GM12874 (cell line): ENCODE data around the gene AQP11.

Experiments
- TF ChIP-seq, protein P1 (sequence below): IDR thresholded peaks from 2 replicates; pipeline ENCODE4 v1.5.1; 2011; ENCODE audit warnings: low read depth, mild to moderate bottlenecking, control low read depth, low read length, moderate library complexity; ENCODE audit not compliant: insufficient read depth

Gene AQP11

DNA sequence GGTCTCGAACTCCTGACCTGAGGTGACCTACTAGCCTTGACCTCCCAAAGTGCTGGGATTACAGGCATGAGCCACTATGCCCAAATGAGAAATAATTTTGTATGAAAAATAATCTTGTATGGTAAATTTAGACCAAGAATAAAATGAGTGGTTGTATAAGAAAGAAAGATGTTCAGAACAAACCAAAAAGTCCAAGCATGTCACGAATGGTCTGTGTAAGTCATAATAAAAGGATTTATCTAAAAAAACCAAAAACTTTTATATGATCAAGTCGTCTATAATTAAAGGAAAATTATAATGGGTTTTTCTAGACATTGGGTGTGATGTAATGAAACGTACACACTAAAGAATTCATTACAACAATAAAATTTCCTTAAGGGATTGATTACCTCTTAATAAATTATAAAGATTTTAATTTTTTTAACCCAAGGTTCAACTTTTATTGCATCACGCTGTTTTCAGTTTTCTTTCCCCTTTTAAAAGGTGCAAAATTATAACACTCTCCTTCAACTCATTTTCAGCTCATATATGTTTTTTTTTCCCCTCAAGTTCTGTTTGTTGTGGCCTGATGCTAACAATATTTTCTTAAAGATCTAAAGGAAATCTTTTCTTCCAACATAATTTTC, 8.9 kb upstream of the AQP11 start:
- TF ChIP-seq, protein P1, sequence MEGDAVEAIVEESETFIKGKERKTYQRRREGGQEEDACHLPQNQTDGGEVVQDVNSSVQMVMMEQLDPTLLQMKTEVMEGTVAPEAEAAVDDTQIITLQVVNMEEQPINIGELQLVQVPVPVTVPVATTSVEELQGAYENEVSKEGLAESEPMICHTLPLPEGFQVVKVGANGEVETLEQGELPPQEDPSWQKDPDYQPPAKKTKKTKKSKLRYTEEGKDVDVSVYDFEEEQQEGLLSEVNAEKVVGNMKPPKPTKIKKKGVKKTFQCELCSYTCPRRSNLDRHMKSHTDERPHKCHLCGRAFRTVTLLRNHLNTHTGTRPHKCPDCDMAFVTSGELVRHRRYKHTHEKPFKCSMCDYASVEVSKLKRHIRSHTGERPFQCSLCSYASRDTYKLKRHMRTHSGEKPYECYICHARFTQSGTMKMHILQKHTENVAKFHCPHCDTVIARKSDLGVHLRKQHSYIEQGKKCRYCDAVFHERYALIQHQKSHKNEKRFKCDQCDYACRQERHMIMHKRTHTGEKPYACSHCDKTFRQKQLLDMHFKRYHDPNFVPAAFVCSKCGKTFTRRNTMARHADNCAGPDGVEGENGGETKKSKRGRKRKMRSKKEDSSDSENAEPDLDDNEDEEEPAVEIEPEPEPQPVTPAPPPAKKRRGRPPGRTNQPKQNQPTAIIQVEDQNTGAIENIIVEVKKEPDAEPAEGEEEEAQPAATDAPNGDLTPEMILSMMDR, result no peak

GRCh38 chr11:77589181-77589520, 602 bp upstream of the AQP11 start:
- TF ChIP-seq, protein P1, result no peak

DNA sequence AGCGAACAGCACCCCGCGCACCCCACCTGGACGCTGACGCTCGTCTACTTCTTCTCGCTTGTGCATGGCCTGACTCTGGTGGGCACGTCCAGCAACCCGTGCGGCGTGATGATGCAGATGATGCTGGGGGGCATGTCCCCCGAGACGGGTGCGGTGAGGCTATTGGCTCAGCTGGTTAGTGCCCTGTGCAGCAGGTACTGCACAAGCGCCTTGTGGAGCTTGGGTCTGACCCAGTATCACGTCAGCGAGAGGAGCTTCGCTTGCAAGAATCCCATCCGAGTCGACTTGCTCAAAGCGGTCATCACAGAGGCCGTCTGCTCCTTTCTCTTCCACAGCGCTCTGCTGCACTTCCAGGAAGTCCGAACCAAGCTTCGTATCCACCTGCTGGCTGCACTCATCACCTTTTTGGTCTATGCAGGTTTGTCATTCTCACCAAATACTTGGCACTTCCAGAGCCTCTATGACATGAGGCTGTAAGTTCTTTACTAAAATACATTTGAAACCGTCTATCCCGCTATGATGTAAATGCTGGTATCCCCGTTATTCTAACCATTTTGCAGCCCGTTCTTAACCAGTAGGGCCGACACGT, 535 bp downstream of the AQP11 start:
- TF ChIP-seq, protein P1, result no peak

DNA sequence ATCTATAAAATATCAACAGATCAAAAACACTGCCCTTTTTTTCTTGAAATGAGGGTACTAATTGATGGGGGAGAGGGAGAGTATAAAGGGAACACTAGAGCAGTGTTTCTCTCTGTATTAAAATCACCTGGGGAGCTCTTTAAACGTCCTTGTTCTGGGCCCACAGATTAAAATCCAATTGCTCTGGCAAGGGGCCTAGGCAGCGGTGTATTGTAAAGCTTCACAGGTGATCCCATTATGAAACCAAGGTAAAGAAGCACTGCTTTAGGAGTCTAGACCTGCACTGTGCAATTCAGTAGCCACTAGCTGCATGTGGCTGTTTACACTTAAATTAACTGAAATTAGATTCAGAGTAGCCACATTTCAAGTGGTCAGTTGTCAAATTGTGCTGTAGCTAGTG, 3.0 kb downstream of the AQP11 start:
- TF ChIP-seq, protein P1, result no peak

GRCh38 chr11:77593883-77594282, 4.1 kb downstream of the AQP11 start:
- TF ChIP-seq, protein P1, result no peak

DNA sequence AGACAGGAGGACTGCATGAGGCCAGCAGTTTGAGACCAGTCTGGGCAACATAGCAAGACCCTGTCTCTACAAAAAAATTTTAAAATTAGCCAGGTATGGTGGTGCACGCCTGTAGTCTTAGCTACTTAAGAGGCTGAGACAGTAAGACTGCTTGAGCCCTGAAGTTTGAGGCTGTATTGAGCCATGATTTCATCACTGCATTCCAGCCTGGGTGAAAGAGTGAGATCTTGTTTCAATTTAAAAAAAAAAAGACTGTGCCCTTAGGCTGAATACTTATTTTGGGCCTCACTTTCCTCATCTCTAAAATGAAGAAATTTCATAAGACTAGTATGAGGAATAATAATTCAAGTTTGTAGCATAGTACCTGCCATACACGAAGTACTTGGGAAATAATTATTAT, 6.9 kb downstream of the AQP11 start:
- TF ChIP-seq, protein P1, result no peak

GRCh38 chr11:77598195-77598594, 8.4 kb downstream of the AQP11 start:
- TF ChIP-seq, protein P1, result no peak
